GM12878 (cell line): ENCODE data around the gene CFAP157. TPM values are rescaled to one million over a fixed set of nuclear protein-coding genes. Genes with fewer than 3 reads are reported as not detected.

ENCODE experiments used
- ATAC-seq: fragments of 200-7000 bp; cut with Tn5 transposase; 3 replicates; pipeline ENCODE4 v1.9.1; 2020; ENCODE audit warnings: mild to moderate bottlenecking, moderate library complexity
- BruUV-seq: library from RNA; stranded (reverse); fragments of 400-500 nt; replicated peaks from 2 replicates; lab custom pipeline; 2021; lab: Mats Ljungman, UMichigan
- CTCF ChIA-PET: fragments of 300-600 bp; sonication (Branson Sonifier 250); formaldehyde crosslinking; extraction: SDS; loops from one replicate; lab custom pipeline; 2021; ENCODE audit warnings: inconsistent platforms; lab: Yijun Ruan, JAX
- POLR2A ChIA-PET: fragments of 350-600 bp; formaldehyde crosslinking; extraction: SDS; loops from one replicate; lab custom pipeline; 2021; ENCODE audit warnings: inconsistent platforms; lab: Charles Lee
- RAD21 ChIA-PET: fragments of 300-600 bp; sonication (Branson Sonifier 250); formaldehyde crosslinking; loops from one replicate; lab custom pipeline; 2023; ENCODE audit warnings: antibody characterized with exemption; ENCODE audit not compliant: unreplicated experiment; lab: Charles Lee
- SMC1A ChIA-PET: fragments of 300-600 bp; sonication (Branson Sonifier 250); formaldehyde crosslinking; loops from one replicate; lab custom pipeline; 2023; ENCODE audit not compliant: unreplicated experiment, uncharacterized antibody; lab: Charles Lee
- DNase-seq: peaks from one replicate; pipeline ENCODE4 v3.0.0-alpha.2; 2011; ENCODE audit warnings: low read depth, low spot score
- FAIRE-seq: peaks from 3 replicates; lab custom pipeline; 2011; peaks lifted over from hg19 to GRCh38; lab: Jason Lieb, UNC
- H2AFZ ChIP-seq: 2 replicates; pipeline ENCODE4 v1.6.0; 2011; ENCODE audit warnings: low read depth, low read length, control low read depth; ENCODE audit not compliant: control insufficient read depth
- H3K27ac ChIP-seq: 2 replicates; pipeline ENCODE4 v1.5.1; 2011; ENCODE audit warnings: control low read depth; ENCODE audit not compliant: control insufficient read depth, insufficient read depth
- H3K27me3 ChIP-seq, 2 experiments: replicated peaks in 1 of 2; 2 replicates each; pipeline versions ENCODE4 v1.6.0 to v1.6.1; 2011; ENCODE audit warnings: low read length in 1 of 2; ENCODE audit not compliant: control insufficient read depth in 2 of 2, insufficient read depth in 2 of 2
- H3K36me3 ChIP-seq, 2 experiments: 2 replicates each; pipeline ENCODE4 v1.5.1; 2011; ENCODE audit warnings: low read length in 1 of 2; ENCODE audit not compliant: control insufficient read depth in 2 of 2, insufficient read depth in 2 of 2
- H3K4me1 ChIP-seq: 2 replicates; pipeline ENCODE4 v1.6.1; 2011; ENCODE audit warnings: mild to moderate bottlenecking, low read length, moderate library complexity, mixed read lengths; ENCODE audit not compliant: control insufficient read depth, insufficient read depth
- H3K4me2 ChIP-seq: 2 replicates; pipeline ENCODE4 v1.6.0; 2011; ENCODE audit warnings: control low read depth; ENCODE audit not compliant: control insufficient read depth, insufficient read depth
- H3K4me3 ChIP-seq: fragments of 200-600 bp; sonication (generic); 2 replicates; pipeline ENCODE4 v1.5.1; 2016
- H3K79me2 ChIP-seq: 2 replicates; pipeline ENCODE4 v1.6.0; 2011; ENCODE audit warnings: low read length; ENCODE audit not compliant: control insufficient read depth, insufficient read depth
- H3K9ac ChIP-seq: 2 replicates; pipeline ENCODE4 v1.8.0; 2011; ENCODE audit warnings: low read length, control low read depth, mixed read lengths; ENCODE audit not compliant: control insufficient read depth, insufficient read depth
- H3K9me3 ChIP-seq: replicated peaks from 3 replicates; pipeline ENCODE4 v1.5.1; 2011; ENCODE audit warnings: mild to moderate bottlenecking, low read length; ENCODE audit not compliant: control insufficient read depth, insufficient read depth
- H4K20me1 ChIP-seq: 2 replicates; pipeline ENCODE4 v1.6.0; 2011; ENCODE audit not compliant: control insufficient read depth, insufficient read depth
- MEF2A ChIP-seq: IDR thresholded peaks from 2 replicates; pipeline ENCODE4 v1.6.1; 2011; ENCODE audit warnings: low read depth, mild to moderate bottlenecking, low read length, moderate library complexity; ENCODE audit not compliant: insufficient read depth
- POLR2AphosphoS5 ChIP-seq: IDR thresholded peaks from 2 replicates; pipeline ENCODE4 v1.6.1; 2011; ENCODE audit warnings: mild to moderate bottlenecking, low read length, inconsistent platforms
- RAD51 ChIP-seq: fragments of 450-650 bp; IDR thresholded peaks from 2 replicates; pipeline ENCODE4 v1.6.1; 2016; ENCODE audit warnings: moderate library complexity, mild to moderate bottlenecking, inconsistent platforms
- STAT3 ChIP-seq: IDR thresholded peaks from 2 replicates; pipeline ENCODE4 v1.6.1; 2011; ENCODE audit warnings: low read depth, low read length, improper control_type of control experiment
- WGBS: methylation state at CpG from one replicate; pipeline ENCODE4 v1.1.6; 2016; ENCODE audit warnings: low lambda C conversion rate; ENCODE audit not compliant: insufficient replicate concordance, insufficient coverage; ENCODE audit errors: missing lambda C conversion rate; 5-methylcytosine and 5-hydroxymethylcytosine counted together
- in situ Hi-C: fragments of 300-500 bp; cut with MboI; formaldehyde crosslinking; loops from 9 replicates; pipeline ENCODE4 v1.14.3; 2018; ENCODE audit warnings: mixed read lengths
- intact Hi-C: fragments of 100-400 bp; cut with micrococcal nuclease; formaldehyde crosslinking; loops from one replicate; pipeline ENCODE4 v1.14.2; 2022; ENCODE audit not compliant: unreplicated experiment
- polyA plus RNA-seq, 11 experiments: library from polyadenylated mRNA; depleted of rRNA in 4 of 11; unstranded in 6 of 11; stranded (reverse) in 5 of 11; fragments of >200 nt; fragmentation: Nextera tagmentation in 4 of 11; fragmentation: Illumina TruSeq in 1 of 11; extraction: Ambion mirVana in 4 of 11; extraction: Trizol in 1 of 11; gene quantifications; 1 replicate in 1 of 11; 2 replicates in 10 of 11; pipeline versions ENCODE4 v1.2.1 to v1.2.3, GENCODE V29; 2011 to 2016; ENCODE audit warnings: inconsistent platforms in 2 of 11, missing spikeins in 2 of 11, low read depth in 1 of 11
- total RNA-seq, 4 experiments: library from RNA; depleted of rRNA in 3 of 4; stranded (reverse); fragments of >200 nt in 3 of 4; fragmentation: Illumina TruSeq in 1 of 4; extraction: Trizol in 1 of 4; gene quantifications; 2 replicates each; pipeline versions ENCODE4 v1.2.1 to v1.2.3, GENCODE V29; 2013 to 2021
- TF ChIP-seq, protein P1 (sequence below): fragments of 450-650 bp; IDR thresholded peaks from 2 replicates; pipeline ENCODE4 v1.6.1; 2016; ENCODE audit warnings: mild to moderate bottlenecking
- TF ChIP-seq, protein P2 (sequence below): fragments of 450-650 bp; IDR thresholded peaks from 2 replicates; pipeline ENCODE4 v1.6.1; 2017; ENCODE audit warnings: borderline replicate concordance

CFAP157 gene
- total and polyA plus RNA-seq, 10 of the 15 experiments (the other 5 are each of a cell fraction or from before 2014, with no cell fraction given), result 0.08 to 0.72 TPM; not detected in 8

DNA sequence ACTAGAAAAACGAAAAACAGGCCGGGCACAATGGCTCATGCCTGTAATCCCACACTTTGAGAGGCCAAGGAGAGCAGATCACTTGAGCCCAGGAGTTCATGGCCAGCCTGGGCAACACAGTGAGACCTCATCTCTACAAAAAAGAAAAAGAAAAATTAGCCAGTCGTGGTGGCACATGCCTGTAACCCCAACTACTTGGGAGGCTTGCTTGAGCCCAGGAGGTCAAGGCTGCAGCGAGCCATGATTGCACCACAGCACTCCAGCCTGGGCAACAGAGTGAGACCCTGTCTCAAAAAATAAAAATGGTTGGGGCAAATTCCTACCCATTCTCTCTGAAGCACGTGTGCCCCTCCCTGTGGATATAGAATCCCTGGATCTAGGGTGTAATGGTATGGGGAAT, 8.4 kb upstream of the CFAP157 start:
- Histone ChIP-seq H3K9ac (no peak overlapping the region), H4K20me1 (no peaks in the 10 kb centered on the region), H3K27ac (no peak overlapping the region), H3K27me3 (no peaks in the 10 kb centered on the region), H3K4me1 (peaks cover 4% of the 10 kb centered on the region; the same call in 1 of the 2 replicates), H3K36me3 (no peaks in the 10 kb centered on the region), H3K4me2 (no peak overlapping the region), H2AFZ (no peak overlapping the region), H3K9me3 (no peaks in the 10 kb centered on the region), H3K79me2 (no peaks in the 10 kb centered on the region), H3K4me3 (no peak overlapping the region)
- TF ChIP-seq RAD51 (no peak), STAT3 (no peak), MEF2A (no peak), POLR2AphosphoS5 (no peak)
- TF ChIP-seq, protein P1, sequence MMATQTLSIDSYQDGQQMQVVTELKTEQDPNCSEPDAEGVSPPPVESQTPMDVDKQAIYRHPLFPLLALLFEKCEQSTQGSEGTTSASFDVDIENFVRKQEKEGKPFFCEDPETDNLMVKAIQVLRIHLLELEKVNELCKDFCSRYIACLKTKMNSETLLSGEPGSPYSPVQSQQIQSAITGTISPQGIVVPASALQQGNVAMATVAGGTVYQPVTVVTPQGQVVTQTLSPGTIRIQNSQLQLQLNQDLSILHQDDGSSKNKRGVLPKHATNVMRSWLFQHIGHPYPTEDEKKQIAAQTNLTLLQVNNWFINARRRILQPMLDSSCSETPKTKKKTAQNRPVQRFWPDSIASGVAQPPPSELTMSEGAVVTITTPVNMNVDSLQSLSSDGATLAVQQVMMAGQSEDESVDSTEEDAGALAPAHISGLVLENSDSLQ, result no peak
- TF ChIP-seq, protein P2, sequence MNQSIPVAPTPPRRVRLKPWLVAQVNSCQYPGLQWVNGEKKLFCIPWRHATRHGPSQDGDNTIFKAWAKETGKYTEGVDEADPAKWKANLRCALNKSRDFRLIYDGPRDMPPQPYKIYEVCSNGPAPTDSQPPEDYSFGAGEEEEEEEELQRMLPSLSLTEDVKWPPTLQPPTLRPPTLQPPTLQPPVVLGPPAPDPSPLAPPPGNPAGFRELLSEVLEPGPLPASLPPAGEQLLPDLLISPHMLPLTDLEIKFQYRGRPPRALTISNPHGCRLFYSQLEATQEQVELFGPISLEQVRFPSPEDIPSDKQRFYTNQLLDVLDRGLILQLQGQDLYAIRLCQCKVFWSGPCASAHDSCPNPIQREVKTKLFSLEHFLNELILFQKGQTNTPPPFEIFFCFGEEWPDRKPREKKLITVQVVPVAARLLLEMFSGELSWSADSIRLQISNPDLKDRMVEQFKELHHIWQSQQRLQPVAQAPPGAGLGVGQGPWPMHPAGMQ, result no peak
- CTCF ChIA-PET, result interaction anchor here (0.5 kb wide), 1 partner anchor 62 kb away, joined by 3 read pairs; no protein-coding TSS in a partner anchor
- RAD21 ChIA-PET, result no interaction called here
- ATAC-seq (no peak), DNase-seq (no peak), FAIRE-seq (no peak)
- in situ Hi-C loops, result no loop called here
- WGBS, result 96% methylated on average over 5 of the region's 5 CpGs
- SMC1A ChIA-PET, result no interaction called here
- POLR2A ChIA-PET, result interaction anchor here (0.6 kb wide), 1 partner anchor 20 kb away, joined by 4 read pairs; no protein-coding TSS in a partner anchor
- no TSS peak for BruUV-seq
- intact Hi-C loops, result no loop called here
